Esophagus muscularis mucosa (tissue), 3 donors: ENCODE results near the gene CTSG.

Source experiments
- POLR2A ChIP-seq: fragments of 450-650 bp; IDR thresholded peaks from one replicate; pipeline ENCODE4 v1.6.1; 2017; ENCODE audit warnings: antibody characterized with exemption, moderate library complexity, mild to moderate bottlenecking, low read depth
- TF ChIP-seq, protein P1 (sequence below), 3 experiments: fragments of 200-600 bp in 2 of 3; fragments of 450-650 bp in 1 of 3; sonication (generic) in 2 of 3; IDR thresholded peaks; one replicate each; pipeline ENCODE4 v1.5.1; 2017 to 2019; ENCODE audit warnings: antibody characterized with exemption in 3 of 3, mild to moderate bottlenecking in 2 of 3, moderate library complexity in 1 of 3

- TF ChIP-seq, protein P1, sequence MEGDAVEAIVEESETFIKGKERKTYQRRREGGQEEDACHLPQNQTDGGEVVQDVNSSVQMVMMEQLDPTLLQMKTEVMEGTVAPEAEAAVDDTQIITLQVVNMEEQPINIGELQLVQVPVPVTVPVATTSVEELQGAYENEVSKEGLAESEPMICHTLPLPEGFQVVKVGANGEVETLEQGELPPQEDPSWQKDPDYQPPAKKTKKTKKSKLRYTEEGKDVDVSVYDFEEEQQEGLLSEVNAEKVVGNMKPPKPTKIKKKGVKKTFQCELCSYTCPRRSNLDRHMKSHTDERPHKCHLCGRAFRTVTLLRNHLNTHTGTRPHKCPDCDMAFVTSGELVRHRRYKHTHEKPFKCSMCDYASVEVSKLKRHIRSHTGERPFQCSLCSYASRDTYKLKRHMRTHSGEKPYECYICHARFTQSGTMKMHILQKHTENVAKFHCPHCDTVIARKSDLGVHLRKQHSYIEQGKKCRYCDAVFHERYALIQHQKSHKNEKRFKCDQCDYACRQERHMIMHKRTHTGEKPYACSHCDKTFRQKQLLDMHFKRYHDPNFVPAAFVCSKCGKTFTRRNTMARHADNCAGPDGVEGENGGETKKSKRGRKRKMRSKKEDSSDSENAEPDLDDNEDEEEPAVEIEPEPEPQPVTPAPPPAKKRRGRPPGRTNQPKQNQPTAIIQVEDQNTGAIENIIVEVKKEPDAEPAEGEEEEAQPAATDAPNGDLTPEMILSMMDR (IDR thresholded peaks at IDR 0.05), result no peak
- no peak for TF ChIP-seq POLR2A
Measured at GRCh38 chr14:24607635-24608514, 31.8 kb upstream of the CTSG start.
